GM23338 (cell line): Measurements from ENCODE around the gene SELENBP1. TPM values are rescaled to one million over a fixed set of nuclear protein-coding genes. Genes with fewer than 3 reads are reported as not detected.

Experiments used
- ATAC-seq: fragments of 200-7000 bp; cut with Tn5 transposase; 3 replicates; pipeline ENCODE4 v1.9.1; 2020
- DNase-seq: peaks from one replicate; pipeline ENCODE4 v3.0.0-alpha.2; 2015; ENCODE audit warnings: low spot score
- H2AFZ ChIP-seq: fragments of 200-600 bp; sonication (generic); 2 replicates; pipeline ENCODE4 v1.8.0; 2016; ENCODE audit warnings: antibody characterized with exemption, mild to moderate bottlenecking, moderate library complexity
- H3F3A ChIP-seq: fragments of 200-600 bp; sonication (generic); replicated peaks from 2 replicates; pipeline ENCODE4 v1.8.0; 2017; ENCODE audit warnings: antibody characterized with exemption, mixed run types, low read depth
- H3K27ac ChIP-seq: fragments of 200-600 bp; sonication (generic); 2 replicates; pipeline ENCODE4 v1.6.1; 2016; ENCODE audit warnings: low read depth
- H3K27me3 ChIP-seq: fragments of 200-600 bp; sonication (generic); 2 replicates; pipeline ENCODE4 v1.8.0; 2016; ENCODE audit warnings: mild to moderate bottlenecking, mixed run types, moderate library complexity; ENCODE audit not compliant: insufficient read depth
- H3K36me3 ChIP-seq: fragments of 200-600 bp; sonication (generic); 2 replicates; pipeline ENCODE4 v1.8.0; 2016; ENCODE audit warnings: mild to moderate bottlenecking; ENCODE audit not compliant: insufficient read depth
- H3K4me1 ChIP-seq: fragments of 200-600 bp; sonication (generic); 2 replicates; pipeline ENCODE4 v1.8.0; 2016; ENCODE audit warnings: mild to moderate bottlenecking, moderate library complexity; ENCODE audit not compliant: insufficient read depth
- H3K4me2 ChIP-seq: fragments of 200-600 bp; sonication (generic); 2 replicates; pipeline ENCODE4 v1.7.1; 2017; ENCODE audit warnings: mixed run types
- H3K4me3 ChIP-seq: fragments of 200-600 bp; sonication (generic); 2 replicates; pipeline ENCODE4 v1.6.1; 2016; ENCODE audit warnings: mixed run types
- H3K79me2 ChIP-seq: fragments of 200-600 bp; sonication (generic); replicated peaks from 2 replicates; pipeline ENCODE4 v1.8.0; 2017; ENCODE audit warnings: mild to moderate bottlenecking; ENCODE audit not compliant: insufficient read depth
- H3K9me2 ChIP-seq: fragments of 200-600 bp; sonication (generic); 2 replicates; pipeline ENCODE4 v1.8.0; 2017; ENCODE audit not compliant: insufficient read depth
- H4K20me1 ChIP-seq: fragments of 200-600 bp; sonication (generic); replicated peaks from 2 replicates; pipeline ENCODE4 v1.8.0; 2017; ENCODE audit warnings: mild to moderate bottlenecking; ENCODE audit not compliant: insufficient read depth
- H3K27ac Mint-ChIP-seq: 2 replicates; pipeline ENCODE4 v1.8.0; 2020; ENCODE audit warnings: inconsistent platforms, mild to moderate bottlenecking, moderate library complexity, mixed read lengths
- H3K27me3 Mint-ChIP-seq: 3 replicates; pipeline ENCODE4 v1.8.0; 2022; ENCODE audit warnings: low read depth, mild to moderate bottlenecking, moderate library complexity, mixed read lengths, inconsistent platforms; ENCODE audit not compliant: insufficient read depth, poor library complexity
- H3K36me3 Mint-ChIP-seq: 3 replicates; pipeline ENCODE4 v1.8.0; 2021; ENCODE audit warnings: low read depth, mild to moderate bottlenecking, inconsistent platforms, moderate library complexity, mixed read lengths
- H3K4me1 Mint-ChIP-seq: 3 replicates; pipeline ENCODE4 v1.8.0; 2020; ENCODE audit warnings: mild to moderate bottlenecking, inconsistent platforms, mixed read lengths
- H3K4me3 Mint-ChIP-seq: 3 replicates; pipeline ENCODE4 v1.8.0; 2021; ENCODE audit warnings: moderate library complexity, mild to moderate bottlenecking, inconsistent platforms, mixed read lengths
- H3K9me3 Mint-ChIP-seq: 3 replicates; pipeline ENCODE4 v1.8.0; 2020; ENCODE audit warnings: moderate library complexity, mild to moderate bottlenecking, inconsistent platforms, mixed read lengths
- CREB1 ChIP-seq: fragments of 250-450 bp; sonication (Bioruptor Pico); IDR thresholded peaks from 2 replicates; pipeline ENCODE4 v1.5.0; 2020; ENCODE audit warnings: low read depth, mild to moderate bottlenecking, moderate library complexity
- EZH2 ChIP-seq: fragments of 200-600 bp; sonication (generic); IDR thresholded peaks from one replicate; pipeline ENCODE4 v1.8.0; 2017; ENCODE audit warnings: antibody characterized with exemption, mild to moderate bottlenecking, low read depth; ENCODE audit not compliant: unreplicated experiment
- EZH2phosphoT487 ChIP-seq: fragments of 200-600 bp; sonication (generic); IDR thresholded peaks from one replicate; pipeline ENCODE4 v1.8.1; 2018; ENCODE audit warnings: antibody characterized with exemption; ENCODE audit not compliant: unreplicated experiment
- JUNB ChIP-seq: IDR thresholded peaks from one replicate; pipeline ENCODE4 v1.6.1; 2016; ENCODE audit warnings: antibody characterized with exemption; ENCODE audit not compliant: unreplicated experiment
- NANOG ChIP-seq: IDR thresholded peaks from 2 replicates; pipeline ENCODE4 v1.6.1; 2016; ENCODE audit warnings: antibody characterized with exemption, borderline replicate concordance
- POLR2AphosphoS5 ChIP-seq: IDR thresholded peaks from 2 replicates; pipeline ENCODE4 v1.6.1; 2016; ENCODE audit warnings: antibody characterized with exemption, low read depth
- STAT1 ChIP-seq: IDR thresholded peaks from one replicate; pipeline ENCODE4 v1.6.1; 2016; ENCODE audit warnings: antibody characterized with exemption; ENCODE audit not compliant: unreplicated experiment
- ZNF114 ChIP-seq: fragments of 250-450 bp; sonication (Bioruptor Pico); IDR thresholded peaks from 2 replicates; pipeline ENCODE4 v1.5.0; 2020; ENCODE audit warnings: mild to moderate bottlenecking, moderate library complexity
- ZNF331 ChIP-seq: fragments of 250-450 bp; sonication (Bioruptor Pico); IDR thresholded peaks from 2 replicates; pipeline ENCODE4 v1.5.0; 2020; ENCODE audit warnings: low read depth, mild to moderate bottlenecking, moderate library complexity
- polyA plus RNA-seq: library from polyadenylated mRNA; unstranded; fragments of >200 nt; fragmentation: Nextera tagmentation; extraction: Ambion mirVana; gene quantifications from 2 replicates; pipeline ENCODE4 v1.2.1, GENCODE V29; 2016
- total RNA-seq: library from RNA; depleted of rRNA; stranded (reverse); fragments of >200 nt; shearing (Covaris generic); gene quantifications from 2 replicates; pipeline ENCODE4 v1.2.3, GENCODE V29; 2014
- TF ChIP-seq, protein P1 (sequence below): IDR thresholded peaks from 2 replicates; pipeline ENCODE4 v1.6.1; 2016; ENCODE audit warnings: antibody characterized with exemption
- TF ChIP-seq, protein P2 (sequence below): fragments of 250-450 bp; sonication (Bioruptor Pico); IDR thresholded peaks from 2 replicates; pipeline ENCODE4 v1.5.0; 2020; ENCODE audit warnings: mild to moderate bottlenecking, moderate library complexity
- TF ChIP-seq, protein P3 (sequence below): IDR thresholded peaks from one replicate; pipeline ENCODE4 v1.6.1; 2018; ENCODE audit warnings: antibody characterized with exemption; ENCODE audit not compliant: unreplicated experiment
- TF ChIP-seq, protein P4 (sequence below), 2 experiments: fragments of 200-600 bp in 1 of 2; sonication (generic) in 1 of 2; conservative IDR thresholded peaks; 2 replicates each; pipeline versions ENCODE4 v1.5.1 to v1.6.1; 2016 to 2017; ENCODE audit warnings: antibody characterized with exemption in 2 of 2, low read depth in 2 of 2, mild to moderate bottlenecking in 2 of 2, moderate library complexity in 1 of 2

SELENBP1 gene
- total and polyA plus RNA-seq, 2 experiments from 2014 or later, result 10.7 to 13.4 TPM

- Histone ChIP-seq H3K27ac (no peak overlapping the region), H4K20me1 (no peaks in the 10 kb centered on the region), H3K4me3 (peak overlapping the region; percentile 42; the same call in 1 of the 2 replicates), H3K36me3 (no peaks in the 10 kb centered on the region), H3K79me2 (no peaks in the 10 kb centered on the region), H3K9me2 (no peaks in the 10 kb centered on the region), H3K4me1 (peaks cover 16% of the 10 kb centered on the region), H3K4me2 (peak overlapping the region; percentile 69), H3F3A (no peaks in the 10 kb centered on the region), H3K27me3 (no peaks in the 10 kb centered on the region), H2AFZ (0 out of 2 replicates have a peak overlapping the region, but pooled peaks have one; percentile 67)
- H3K36me3 Mint-ChIP-seq, result peaks cover 3% of the 10 kb centered on the region; the same call in 1 of the 3 replicates
- H3K4me3 Mint-ChIP-seq, result peak overlapping the region; percentile 70; the same call in 2 of the 3 replicates
- no peak for DNase-seq
- TF ChIP-seq, protein P1, sequence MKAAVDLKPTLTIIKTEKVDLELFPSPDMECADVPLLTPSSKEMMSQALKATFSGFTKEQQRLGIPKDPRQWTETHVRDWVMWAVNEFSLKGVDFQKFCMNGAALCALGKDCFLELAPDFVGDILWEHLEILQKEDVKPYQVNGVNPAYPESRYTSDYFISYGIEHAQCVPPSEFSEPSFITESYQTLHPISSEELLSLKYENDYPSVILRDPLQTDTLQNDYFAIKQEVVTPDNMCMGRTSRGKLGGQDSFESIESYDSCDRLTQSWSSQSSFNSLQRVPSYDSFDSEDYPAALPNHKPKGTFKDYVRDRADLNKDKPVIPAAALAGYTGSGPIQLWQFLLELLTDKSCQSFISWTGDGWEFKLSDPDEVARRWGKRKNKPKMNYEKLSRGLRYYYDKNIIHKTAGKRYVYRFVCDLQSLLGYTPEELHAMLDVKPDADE, result no peak
- no peak for TF ChIP-seq EZH2
- TF ChIP-seq, protein P2, sequence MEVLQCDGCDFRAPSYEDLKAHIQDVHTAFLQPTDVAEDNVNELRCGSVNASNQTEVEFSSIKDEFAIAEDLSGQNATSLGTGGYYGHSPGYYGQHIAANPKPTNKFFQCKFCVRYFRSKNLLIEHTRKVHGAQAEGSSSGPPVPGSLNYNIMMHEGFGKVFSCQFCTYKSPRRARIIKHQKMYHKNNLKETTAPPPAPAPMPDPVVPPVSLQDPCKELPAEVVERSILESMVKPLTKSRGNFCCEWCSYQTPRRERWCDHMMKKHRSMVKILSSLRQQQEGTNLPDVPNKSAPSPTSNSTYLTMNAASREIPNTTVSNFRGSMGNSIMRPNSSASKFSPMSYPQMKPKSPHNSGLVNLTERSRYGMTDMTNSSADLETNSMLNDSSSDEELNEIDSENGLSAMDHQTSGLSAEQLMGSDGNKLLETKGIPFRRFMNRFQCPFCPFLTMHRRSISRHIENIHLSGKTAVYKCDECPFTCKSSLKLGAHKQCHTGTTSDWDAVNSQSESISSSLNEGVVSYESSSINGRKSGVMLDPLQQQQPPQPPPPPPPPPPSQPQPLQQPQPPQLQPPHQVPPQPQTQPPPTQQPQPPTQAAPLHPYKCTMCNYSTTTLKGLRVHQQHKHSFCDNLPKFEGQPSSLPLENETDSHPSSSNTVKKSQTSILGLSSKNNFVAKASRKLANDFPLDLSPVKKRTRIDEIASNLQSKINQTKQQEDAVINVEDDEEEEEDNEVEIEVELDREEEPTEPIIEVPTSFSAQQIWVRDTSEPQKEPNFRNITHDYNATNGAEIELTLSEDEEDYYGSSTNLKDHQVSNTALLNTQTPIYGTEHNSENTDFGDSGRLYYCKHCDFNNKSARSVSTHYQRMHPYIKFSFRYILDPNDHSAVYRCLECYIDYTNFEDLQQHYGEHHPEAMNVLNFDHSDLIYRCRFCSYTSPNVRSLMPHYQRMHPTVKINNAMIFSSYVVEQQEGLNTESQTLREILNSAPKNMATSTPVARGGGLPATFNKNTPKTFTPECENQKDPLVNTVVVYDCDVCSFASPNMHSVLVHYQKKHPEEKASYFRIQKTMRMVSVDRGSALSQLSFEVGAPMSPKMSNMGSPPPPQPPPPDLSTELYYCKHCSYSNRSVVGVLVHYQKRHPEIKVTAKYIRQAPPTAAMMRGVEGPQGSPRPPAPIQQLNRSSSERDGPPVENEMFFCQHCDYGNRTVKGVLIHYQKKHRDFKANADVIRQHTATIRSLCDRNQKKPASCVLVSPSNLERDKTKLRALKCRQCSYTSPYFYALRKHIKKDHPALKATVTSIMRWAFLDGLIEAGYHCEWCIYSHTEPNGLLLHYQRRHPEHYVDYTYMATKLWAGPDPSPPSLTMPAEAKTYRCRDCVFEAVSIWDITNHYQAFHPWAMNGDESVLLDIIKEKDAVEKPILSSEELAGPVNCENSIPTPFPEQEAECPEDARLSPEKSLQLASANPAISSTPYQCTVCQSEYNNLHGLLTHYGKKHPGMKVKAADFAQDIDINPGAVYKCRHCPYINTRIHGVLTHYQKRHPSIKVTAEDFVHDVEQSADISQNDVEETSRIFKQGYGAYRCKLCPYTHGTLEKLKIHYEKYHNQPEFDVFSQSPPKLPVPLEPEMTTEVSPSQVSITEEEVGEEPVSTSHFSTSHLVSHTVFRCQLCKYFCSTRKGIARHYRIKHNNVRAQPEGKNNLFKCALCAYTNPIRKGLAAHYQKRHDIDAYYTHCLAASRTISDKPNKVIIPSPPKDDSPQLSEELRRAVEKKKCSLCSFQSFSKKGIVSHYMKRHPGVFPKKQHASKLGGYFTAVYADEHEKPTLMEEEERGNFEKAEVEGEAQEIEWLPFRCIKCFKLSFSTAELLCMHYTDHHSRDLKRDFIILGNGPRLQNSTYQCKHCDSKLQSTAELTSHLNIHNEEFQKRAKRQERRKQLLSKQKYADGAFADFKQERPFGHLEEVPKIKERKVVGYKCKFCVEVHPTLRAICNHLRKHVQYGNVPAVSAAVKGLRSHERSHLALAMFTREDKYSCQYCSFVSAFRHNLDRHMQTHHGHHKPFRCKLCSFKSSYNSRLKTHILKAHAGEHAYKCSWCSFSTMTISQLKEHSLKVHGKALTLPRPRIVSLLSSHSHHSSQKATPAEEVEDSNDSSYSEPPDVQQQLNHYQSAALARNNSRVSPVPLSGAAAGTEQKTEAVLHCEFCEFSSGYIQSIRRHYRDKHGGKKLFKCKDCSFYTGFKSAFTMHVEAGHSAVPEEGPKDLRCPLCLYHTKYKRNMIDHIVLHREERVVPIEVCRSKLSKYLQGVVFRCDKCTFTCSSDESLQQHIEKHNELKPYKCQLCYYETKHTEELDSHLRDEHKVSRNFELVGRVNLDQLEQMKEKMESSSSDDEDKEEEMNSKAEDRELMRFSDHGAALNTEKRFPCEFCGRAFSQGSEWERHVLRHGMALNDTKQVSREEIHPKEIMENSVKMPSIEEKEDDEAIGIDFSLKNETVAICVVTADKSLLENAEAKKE, result no peak
- no peak for TF ChIP-seq ZNF331 (CRISPR knock-in tag)
- TF ChIP-seq JUNB, result no peak
- TF ChIP-seq ZNF114 (CRISPR knock-in tag), result no peak
- no peak for TF ChIP-seq STAT1
- TF ChIP-seq, protein P3, sequence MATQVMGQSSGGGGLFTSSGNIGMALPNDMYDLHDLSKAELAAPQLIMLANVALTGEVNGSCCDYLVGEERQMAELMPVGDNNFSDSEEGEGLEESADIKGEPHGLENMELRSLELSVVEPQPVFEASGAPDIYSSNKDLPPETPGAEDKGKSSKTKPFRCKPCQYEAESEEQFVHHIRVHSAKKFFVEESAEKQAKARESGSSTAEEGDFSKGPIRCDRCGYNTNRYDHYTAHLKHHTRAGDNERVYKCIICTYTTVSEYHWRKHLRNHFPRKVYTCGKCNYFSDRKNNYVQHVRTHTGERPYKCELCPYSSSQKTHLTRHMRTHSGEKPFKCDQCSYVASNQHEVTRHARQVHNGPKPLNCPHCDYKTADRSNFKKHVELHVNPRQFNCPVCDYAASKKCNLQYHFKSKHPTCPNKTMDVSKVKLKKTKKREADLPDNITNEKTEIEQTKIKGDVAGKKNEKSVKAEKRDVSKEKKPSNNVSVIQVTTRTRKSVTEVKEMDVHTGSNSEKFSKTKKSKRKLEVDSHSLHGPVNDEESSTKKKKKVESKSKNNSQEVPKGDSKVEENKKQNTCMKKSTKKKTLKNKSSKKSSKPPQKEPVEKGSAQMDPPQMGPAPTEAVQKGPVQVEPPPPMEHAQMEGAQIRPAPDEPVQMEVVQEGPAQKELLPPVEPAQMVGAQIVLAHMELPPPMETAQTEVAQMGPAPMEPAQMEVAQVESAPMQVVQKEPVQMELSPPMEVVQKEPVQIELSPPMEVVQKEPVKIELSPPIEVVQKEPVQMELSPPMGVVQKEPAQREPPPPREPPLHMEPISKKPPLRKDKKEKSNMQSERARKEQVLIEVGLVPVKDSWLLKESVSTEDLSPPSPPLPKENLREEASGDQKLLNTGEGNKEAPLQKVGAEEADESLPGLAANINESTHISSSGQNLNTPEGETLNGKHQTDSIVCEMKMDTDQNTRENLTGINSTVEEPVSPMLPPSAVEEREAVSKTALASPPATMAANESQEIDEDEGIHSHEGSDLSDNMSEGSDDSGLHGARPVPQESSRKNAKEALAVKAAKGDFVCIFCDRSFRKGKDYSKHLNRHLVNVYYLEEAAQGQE, result no peak
- TF ChIP-seq CREB1 (CRISPR knock-in tag), result no peak
- TF ChIP-seq POLR2AphosphoS5, result no peak
- no peak for TF ChIP-seq EZH2phosphoT487
- TF ChIP-seq, protein P4, sequence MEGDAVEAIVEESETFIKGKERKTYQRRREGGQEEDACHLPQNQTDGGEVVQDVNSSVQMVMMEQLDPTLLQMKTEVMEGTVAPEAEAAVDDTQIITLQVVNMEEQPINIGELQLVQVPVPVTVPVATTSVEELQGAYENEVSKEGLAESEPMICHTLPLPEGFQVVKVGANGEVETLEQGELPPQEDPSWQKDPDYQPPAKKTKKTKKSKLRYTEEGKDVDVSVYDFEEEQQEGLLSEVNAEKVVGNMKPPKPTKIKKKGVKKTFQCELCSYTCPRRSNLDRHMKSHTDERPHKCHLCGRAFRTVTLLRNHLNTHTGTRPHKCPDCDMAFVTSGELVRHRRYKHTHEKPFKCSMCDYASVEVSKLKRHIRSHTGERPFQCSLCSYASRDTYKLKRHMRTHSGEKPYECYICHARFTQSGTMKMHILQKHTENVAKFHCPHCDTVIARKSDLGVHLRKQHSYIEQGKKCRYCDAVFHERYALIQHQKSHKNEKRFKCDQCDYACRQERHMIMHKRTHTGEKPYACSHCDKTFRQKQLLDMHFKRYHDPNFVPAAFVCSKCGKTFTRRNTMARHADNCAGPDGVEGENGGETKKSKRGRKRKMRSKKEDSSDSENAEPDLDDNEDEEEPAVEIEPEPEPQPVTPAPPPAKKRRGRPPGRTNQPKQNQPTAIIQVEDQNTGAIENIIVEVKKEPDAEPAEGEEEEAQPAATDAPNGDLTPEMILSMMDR (conservative IDR thresholded peaks at IDR 0.05; ENCODE audit: low read depth in 2 of 2), result no peak
- no peak for TF ChIP-seq NANOG
- peak overlapping the region; percentile 24; the same call in 1 of the 2 replicates for H3K27ac Mint-ChIP-seq
- H3K4me1 Mint-ChIP-seq, result peaks cover 27% of the 10 kb centered on the region
- ATAC-seq, result no peak
- H3K9me3 Mint-ChIP-seq, result no peaks in the 10 kb centered on the region; the same call in 2 of the 3 replicates
- peaks cover 16% of the 10 kb centered on the region for H3K27me3 Mint-ChIP-seq
Observed at GRCh38 chr1:151371370-151372057, 991 bp downstream of the SELENBP1 start.
